ENCODE results near the gene AIF1L. TPM values are rescaled to one million over a fixed set of nuclear protein-coding genes. Genes with fewer than 3 reads are reported as not detected.
"Not testable (repeated sequence)": the region's sequence is repeated elsewhere in the genome, so short reads cannot be mapped to it uniquely, and the experiment has no call there.

AIF1L gene
- total and polyA plus RNA-seq, 2 donors (not counting 1 experiment from before 2014, with no cell fraction given) = not detected

DNA sequence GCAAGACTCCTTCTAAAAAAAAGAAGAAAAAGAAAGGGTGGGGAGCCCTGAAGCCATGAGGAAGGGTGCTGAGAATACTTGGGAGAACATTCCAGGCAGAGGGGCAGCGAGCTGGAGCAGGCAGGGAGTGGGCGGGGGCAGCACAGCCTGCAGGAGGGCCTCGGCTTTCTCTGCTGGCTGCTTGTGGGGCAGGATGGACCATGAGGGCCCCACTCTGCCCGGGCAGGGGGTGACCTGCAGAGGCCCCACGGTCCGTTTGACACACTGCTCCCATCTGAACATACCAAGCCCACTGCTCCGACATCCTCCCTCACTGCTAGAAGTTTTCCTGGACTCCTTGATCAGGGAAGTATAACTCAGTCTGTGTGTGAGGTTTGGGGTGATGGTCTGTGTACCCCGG, 17.3 kb downstream of the AIF1L start:
- ATAC-seq (ENCODE audit: low read depth) = no peak
- Histone ChIP-seq H3K4me3 (ENCODE audit: control extremely low read depth in 1 of 5, extremely low read depth in 1 of 5, insufficient read depth in 1 of 5, low read depth in 2 of 5, low read length in 4 of 5) (no peak overlapping the region), H3K9ac (ENCODE audit: low read length) (no peak overlapping the region), H3K27ac (ENCODE audit: low read length in 2 of 2) (no peak overlapping the region), H2AFZ (ENCODE audit: insufficient read depth, low read depth, low read length, poor library complexity, severe bottlenecking) (no peak overlapping the region), H3K4me1 (ENCODE audit: control insufficient read depth in 2 of 2, insufficient read depth in 2 of 2, low read length in 2 of 2) (no peaks in the 10 kb centered on the region), H4K20me1 (ENCODE audit: control insufficient read depth, insufficient read depth, low read length, poor library complexity, severe bottlenecking) (no peaks in the 10 kb centered on the region), H3K79me2 (ENCODE audit: control insufficient read depth, insufficient read depth, low read length) (no peaks in the 10 kb centered on the region), H3K27me3 (replicated peaks in 1 of 4; ENCODE audit: control extremely low read depth in 1 of 4, control insufficient read depth in 3 of 4, insufficient read depth in 4 of 4, low read length in 3 of 4) (peaks cover 0 to 10% (median under 1%) of the 10 kb centered on the region in 4 experiments), H3K36me3 (replicated peaks in 1 of 2; ENCODE audit: control extremely low read depth in 1 of 2, control insufficient read depth in 1 of 2, extremely low read depth in 1 of 2, insufficient read depth in 2 of 2, low read length in 1 of 2) (no peaks in the 10 kb centered on the region), H3K4me2 (replicated peaks; ENCODE audit: low read depth, low read length, poor library complexity, severe bottlenecking) (no peak overlapping the region), H3K9me3 (ENCODE audit: control extremely low read depth in 1 of 3, control insufficient read depth in 2 of 3, insufficient read depth in 1 of 3, low read length in 2 of 3) (no peaks in the 10 kb centered on the region)
- Mint-ChIP-seq H3K27ac (no peak overlapping the region), H3K9me3 (ENCODE audit: insufficient read depth) (no peaks in the 10 kb centered on the region), H3K4me3 (no peak overlapping the region), H3K27me3 (peaks cover 9% of the 10 kb centered on the region), H3K4me1 (no peaks in the 10 kb centered on the region)
- no peak for DNase-seq
- ChIA-PET CTCF (no interaction called here), POLR2A (no interaction called here)
- WGBS (ENCODE audit: insufficient coverage) = 94% methylated on average over 6 of the region's 8 CpGs
- intact Hi-C loops (cut with micrococcal nuclease) = no loop called here
- TF ChIP-seq EZH2 (IDR thresholded peaks at IDR 0.05; ENCODE audit: borderline replicate concordance, insufficient read depth, low read depth, low read length, poor library complexity, severe bottlenecking) = no peak

DNA sequence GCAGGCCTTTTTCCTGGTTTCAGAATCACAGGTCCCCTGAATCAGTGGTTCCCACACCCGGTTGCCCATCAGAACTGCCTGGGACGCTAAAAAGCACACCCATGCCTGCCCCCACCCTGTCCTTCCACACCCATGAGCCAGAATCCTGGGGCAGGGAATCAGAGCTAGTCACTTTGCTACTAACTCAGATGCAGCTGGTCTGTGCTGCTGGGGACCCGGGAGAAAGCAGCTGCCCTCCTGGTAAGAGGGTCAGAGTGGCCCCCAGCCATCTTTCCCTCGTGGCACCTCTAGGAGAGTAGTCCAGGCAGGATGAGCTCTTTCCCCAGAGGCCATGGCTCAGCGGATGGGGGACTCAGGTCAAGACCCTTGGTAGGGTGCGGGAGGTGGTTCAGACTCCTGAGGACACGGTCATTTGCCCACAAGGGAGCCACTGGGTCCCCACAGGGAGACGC, 17.8 kb downstream of the AIF1L start:
- no peaks in the 10 kb centered on the region for H3K9me3 ChIP-seq (ENCODE audit: control extremely low read depth in 1 of 3, control insufficient read depth in 2 of 3, insufficient read depth in 1 of 3, low read length in 2 of 3)
- no peaks in the 10 kb centered on the region for H3K36me3 ChIP-seq (replicated peaks in 1 of 2; ENCODE audit: control extremely low read depth in 1 of 2, control insufficient read depth in 1 of 2, extremely low read depth in 1 of 2, insufficient read depth in 2 of 2, low read length in 1 of 2)
- ATAC-seq (ENCODE audit: low read depth) (no peak), DNase-seq (no peak)
- TF ChIP-seq, protein P1, sequence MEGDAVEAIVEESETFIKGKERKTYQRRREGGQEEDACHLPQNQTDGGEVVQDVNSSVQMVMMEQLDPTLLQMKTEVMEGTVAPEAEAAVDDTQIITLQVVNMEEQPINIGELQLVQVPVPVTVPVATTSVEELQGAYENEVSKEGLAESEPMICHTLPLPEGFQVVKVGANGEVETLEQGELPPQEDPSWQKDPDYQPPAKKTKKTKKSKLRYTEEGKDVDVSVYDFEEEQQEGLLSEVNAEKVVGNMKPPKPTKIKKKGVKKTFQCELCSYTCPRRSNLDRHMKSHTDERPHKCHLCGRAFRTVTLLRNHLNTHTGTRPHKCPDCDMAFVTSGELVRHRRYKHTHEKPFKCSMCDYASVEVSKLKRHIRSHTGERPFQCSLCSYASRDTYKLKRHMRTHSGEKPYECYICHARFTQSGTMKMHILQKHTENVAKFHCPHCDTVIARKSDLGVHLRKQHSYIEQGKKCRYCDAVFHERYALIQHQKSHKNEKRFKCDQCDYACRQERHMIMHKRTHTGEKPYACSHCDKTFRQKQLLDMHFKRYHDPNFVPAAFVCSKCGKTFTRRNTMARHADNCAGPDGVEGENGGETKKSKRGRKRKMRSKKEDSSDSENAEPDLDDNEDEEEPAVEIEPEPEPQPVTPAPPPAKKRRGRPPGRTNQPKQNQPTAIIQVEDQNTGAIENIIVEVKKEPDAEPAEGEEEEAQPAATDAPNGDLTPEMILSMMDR (IDR thresholded peaks at IDR 0.05) = no peak
- no peak for TF ChIP-seq EZH2 (IDR thresholded peaks at IDR 0.05; ENCODE audit: borderline replicate concordance, insufficient read depth, low read depth, low read length, poor library complexity, severe bottlenecking)
- intact Hi-C loops (cut with micrococcal nuclease) = no loop called here
- CTCF ChIA-PET = no interaction called here
- POLR2A ChIA-PET = no interaction called here
- no peaks in the 10 kb centered on the region for H3K4me1 Mint-ChIP-seq
- H3K27me3 ChIP-seq (replicated peaks in 1 of 4; ENCODE audit: control extremely low read depth in 1 of 4, control insufficient read depth in 3 of 4, insufficient read depth in 4 of 4, low read length in 3 of 4) = peaks cover 0 to 12% (median 1%) of the 10 kb centered on the region in 4 experiments
- no peak overlapping the region for H3K4me2 ChIP-seq (replicated peaks; ENCODE audit: low read depth, low read length, poor library complexity, severe bottlenecking)
- H3K79me2 ChIP-seq (ENCODE audit: control insufficient read depth, insufficient read depth, low read length) = no peaks in the 10 kb centered on the region
- H3K4me3 ChIP-seq (ENCODE audit: control extremely low read depth in 1 of 5, extremely low read depth in 1 of 5, insufficient read depth in 1 of 5, low read depth in 2 of 5, low read length in 4 of 5) = no peak overlapping the region
- peaks cover 9% of the 10 kb centered on the region for H3K27me3 Mint-ChIP-seq
- H3K9ac ChIP-seq (ENCODE audit: low read length) = no peak overlapping the region
- WGBS (ENCODE audit: insufficient coverage) = 90% methylated on average over 8 of the region's 8 CpGs
- no peaks in the 10 kb centered on the region for H4K20me1 ChIP-seq (ENCODE audit: control insufficient read depth, insufficient read depth, low read length, poor library complexity, severe bottlenecking)
- H3K9me3 Mint-ChIP-seq (ENCODE audit: insufficient read depth) = no peaks in the 10 kb centered on the region
- no peak overlapping the region for H3K27ac Mint-ChIP-seq
- no peak overlapping the region for H2AFZ ChIP-seq (ENCODE audit: insufficient read depth, low read depth, low read length, poor library complexity, severe bottlenecking)
- H3K27ac ChIP-seq (ENCODE audit: low read length in 2 of 2) = no peak overlapping the region
- H3K4me1 ChIP-seq (ENCODE audit: control insufficient read depth in 2 of 2, insufficient read depth in 2 of 2, low read length in 2 of 2) = no peaks in the 10 kb centered on the region
- H3K4me3 Mint-ChIP-seq = no peak overlapping the region

DNA sequence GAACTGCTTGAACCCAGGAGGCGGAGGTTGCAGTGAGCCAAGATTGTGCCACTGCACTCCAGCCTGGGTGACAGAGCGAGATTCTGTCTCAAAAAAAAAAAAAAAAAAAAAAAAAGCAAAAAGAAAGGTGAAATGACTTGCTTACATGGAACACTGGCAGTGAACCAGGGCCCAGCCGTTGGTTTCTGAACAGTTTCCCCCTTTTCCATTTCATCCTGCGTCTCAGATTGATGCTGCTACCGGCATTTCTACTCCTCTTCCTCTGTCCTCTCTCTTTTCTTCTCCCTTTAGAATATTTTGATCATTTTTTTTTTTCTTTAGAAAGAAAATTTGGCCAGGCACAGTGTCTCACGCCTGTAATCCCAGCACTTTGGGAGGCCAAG, 19.0 kb downstream of the AIF1L start:
- 86% methylated on average over 3 of the region's 6 CpGs for WGBS (ENCODE audit: insufficient coverage)
- H3K4me3 Mint-ChIP-seq; POLR2A ChIA-PET; H3K79me2 ChIP-seq (ENCODE audit: control insufficient read depth, insufficient read depth, low read length); H3K4me2 ChIP-seq (replicated peaks; ENCODE audit: low read depth, low read length, poor library complexity, severe bottlenecking); H3K9me3 Mint-ChIP-seq (ENCODE audit: insufficient read depth); ATAC-seq (ENCODE audit: low read depth); H3K4me3 ChIP-seq (ENCODE audit: control extremely low read depth in 1 of 5, extremely low read depth in 1 of 5, insufficient read depth in 1 of 5, low read depth in 2 of 5, low read length in 4 of 5); H3K27ac ChIP-seq (ENCODE audit: low read length in 2 of 2); H3K9ac ChIP-seq (ENCODE audit: low read length); H2AFZ ChIP-seq (ENCODE audit: insufficient read depth, low read depth, low read length, poor library complexity, severe bottlenecking); H3K4me1 ChIP-seq (ENCODE audit: control insufficient read depth in 2 of 2, insufficient read depth in 2 of 2, low read length in 2 of 2); H3K9me3 ChIP-seq (ENCODE audit: control extremely low read depth in 1 of 3, control insufficient read depth in 2 of 3, insufficient read depth in 1 of 3, low read length in 2 of 3); H3K27ac Mint-ChIP-seq; H3K36me3 ChIP-seq (replicated peaks in 1 of 2; ENCODE audit: control extremely low read depth in 1 of 2, control insufficient read depth in 1 of 2, extremely low read depth in 1 of 2, insufficient read depth in 2 of 2, low read length in 1 of 2); H3K27me3 Mint-ChIP-seq; DNase-seq; H4K20me1 ChIP-seq (ENCODE audit: control insufficient read depth, insufficient read depth, low read length, poor library complexity, severe bottlenecking); intact Hi-C loops (cut with micrococcal nuclease); H3K4me1 Mint-ChIP-seq: not testable (repeated sequence)
- H3K27me3 ChIP-seq (replicated peaks in 1 of 4; ENCODE audit: control extremely low read depth in 1 of 4, control insufficient read depth in 3 of 4, insufficient read depth in 4 of 4, low read length in 3 of 4) = peaks cover 0 to 12% (median 1%) of the 10 kb centered on the region in 4 experiments
- CTCF ChIA-PET = interaction anchor here (0.7 kb wide), 1 partner anchor 17 kb away, joined by 3 read pairs; no protein-coding TSS in a partner anchor
